GM12878 (cell line): ENCODE measurements around the gene MMP20. TPM values are rescaled to one million over a fixed set of nuclear protein-coding genes. Genes with fewer than 3 reads are reported as not detected.

ENCODE experiments used
- CBX5 ChIP-seq: sonication (generic); IDR thresholded peaks from 2 replicates; pipeline ENCODE4 v1.6.1; 2016; ENCODE audit warnings: low read depth, moderate library complexity, mild to moderate bottlenecking, inconsistent platforms
- CREM ChIP-seq: IDR thresholded peaks from 2 replicates; pipeline ENCODE4 v1.6.1; 2014; ENCODE audit warnings: antibody characterized with exemption, low read depth
- FOXM1 ChIP-seq: IDR thresholded peaks from 2 replicates; pipeline ENCODE4 v1.6.1; 2012; ENCODE audit warnings: low read depth, mild to moderate bottlenecking, inconsistent platforms, low read length, moderate library complexity
- IKZF2 ChIP-seq, 2 experiments: fragments of 450-650 bp; IDR thresholded peaks; 2 replicates each; pipeline ENCODE4 v1.6.1; 2017; ENCODE audit warnings: mild to moderate bottlenecking in 2 of 2, moderate library complexity in 2 of 2
- NFYB ChIP-seq: IDR thresholded peaks from 2 replicates; pipeline ENCODE4 v1.6.1; 2011; ENCODE audit warnings: low read depth, mild to moderate bottlenecking, low read length, improper control_type of control experiment, moderate library complexity; ENCODE audit not compliant: insufficient read depth
- NKRF ChIP-seq: fragments of 450-650 bp; conservative IDR thresholded peaks from 2 replicates; pipeline ENCODE4 v1.6.1; 2017; ENCODE audit warnings: mild to moderate bottlenecking, moderate library complexity
- RFX5 ChIP-seq: IDR thresholded peaks from 2 replicates; pipeline ENCODE4 v1.6.1; 2011; ENCODE audit warnings: low read depth, low read length, improper control_type of control experiment
- SKIL ChIP-seq: fragments of 450-650 bp; IDR thresholded peaks from 2 replicates; pipeline ENCODE4 v1.6.1; 2017; ENCODE audit warnings: mild to moderate bottlenecking, low read depth, inconsistent platforms; ENCODE audit not compliant: poor library complexity, severe bottlenecking
- SMAD1 ChIP-seq: fragments of 450-650 bp; IDR thresholded peaks from 2 replicates; pipeline ENCODE4 v1.6.1; 2018; ENCODE audit warnings: mild to moderate bottlenecking, low read depth; ENCODE audit not compliant: partially characterized antibody
- SP1 ChIP-seq: IDR thresholded peaks from one replicate; pipeline ENCODE4 v1.6.1; 2011; ENCODE audit warnings: low read depth, low read length
- STAT1 ChIP-seq: fragments of 450-650 bp; conservative IDR thresholded peaks from 2 replicates; pipeline ENCODE4 v1.6.1; 2014; ENCODE audit warnings: antibody characterized with exemption, mild to moderate bottlenecking
- SUZ12 ChIP-seq: fragments of 200-600 bp; sonication (generic); IDR thresholded peaks from one replicate; pipeline ENCODE4 v1.6.1; 2018; ENCODE audit warnings: antibody characterized with exemption, mild to moderate bottlenecking; ENCODE audit not compliant: unreplicated experiment
- TAF1 ChIP-seq: IDR thresholded peaks from 2 replicates; pipeline ENCODE4 v1.6.1; 2011; ENCODE audit warnings: mild to moderate bottlenecking, low read depth, low read length, borderline replicate concordance
- TARDBP ChIP-seq: IDR thresholded peaks from 2 replicates; pipeline ENCODE4 v1.6.1; 2016; ENCODE audit warnings: borderline replicate concordance
- TCF12 ChIP-seq: IDR thresholded peaks from 2 replicates; pipeline ENCODE4 v1.6.1; 2011; ENCODE audit warnings: low read depth, mild to moderate bottlenecking, low read length
- ZBTB11 ChIP-seq: fragments of 450-650 bp; formaldehyde crosslinking; IDR thresholded peaks from 2 replicates; pipeline ENCODE4 v1.5.0; 2022; ENCODE audit warnings: mild to moderate bottlenecking, missing genetic modification characterization
- ZNF217 ChIP-seq: fragments of 450-650 bp; IDR thresholded peaks from 2 replicates; pipeline ENCODE4 v1.6.1; 2017; ENCODE audit warnings: antibody characterized with exemption, mild to moderate bottlenecking
- polyA plus RNA-seq, 11 experiments: library from polyadenylated mRNA; depleted of rRNA in 4 of 11; unstranded in 6 of 11; stranded (reverse) in 5 of 11; fragments of >200 nt; fragmentation: Nextera tagmentation in 4 of 11; fragmentation: Illumina TruSeq in 1 of 11; extraction: Ambion mirVana in 4 of 11; extraction: Trizol in 1 of 11; gene quantifications; 1 replicate in 1 of 11; 2 replicates in 10 of 11; pipeline versions ENCODE4 v1.2.1 to v1.2.3, GENCODE V29; 2011 to 2016; ENCODE audit warnings: inconsistent platforms in 2 of 11, missing spikeins in 2 of 11, low read depth in 1 of 11
- total RNA-seq, 4 experiments: library from RNA; depleted of rRNA in 3 of 4; stranded (reverse); fragments of >200 nt in 3 of 4; fragmentation: Illumina TruSeq in 1 of 4; extraction: Trizol in 1 of 4; gene quantifications; 2 replicates each; pipeline versions ENCODE4 v1.2.1 to v1.2.3, GENCODE V29; 2013 to 2021
- TF ChIP-seq, protein P1 (sequence below): IDR thresholded peaks from 2 replicates; pipeline ENCODE4 v1.6.1; 2011; ENCODE audit warnings: borderline replicate concordance, low read depth, mild to moderate bottlenecking, moderate library complexity, low read length; ENCODE audit not compliant: insufficient read depth, poor library complexity, severe bottlenecking

MMP20 gene
- total and polyA plus RNA-seq, 10 of the 15 experiments (the other 5 are each of a cell fraction or from before 2014, with no cell fraction given), result 0.10 to 0.57 (median 0.19) TPM; not detected in 2

- TF ChIP-seq ZBTB11 (CRISPR knock-in tag), result no peak
- TF ChIP-seq NKRF, result no peak
- peak; percentile 71; the same call in 1 of the 2 replicates for TF ChIP-seq TARDBP
- TF ChIP-seq, protein P1, sequence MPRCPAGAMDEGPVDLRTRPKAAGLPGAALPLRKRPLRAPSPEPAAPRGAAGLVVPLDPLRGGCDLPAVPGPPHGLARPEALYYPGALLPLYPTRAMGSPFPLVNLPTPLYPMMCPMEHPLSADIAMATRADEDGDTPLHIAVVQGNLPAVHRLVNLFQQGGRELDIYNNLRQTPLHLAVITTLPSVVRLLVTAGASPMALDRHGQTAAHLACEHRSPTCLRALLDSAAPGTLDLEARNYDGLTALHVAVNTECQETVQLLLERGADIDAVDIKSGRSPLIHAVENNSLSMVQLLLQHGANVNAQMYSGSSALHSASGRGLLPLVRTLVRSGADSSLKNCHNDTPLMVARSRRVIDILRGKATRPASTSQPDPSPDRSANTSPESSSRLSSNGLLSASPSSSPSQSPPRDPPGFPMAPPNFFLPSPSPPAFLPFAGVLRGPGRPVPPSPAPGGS, result peak; percentile 81
- TF ChIP-seq FOXM1, result peak; percentile 99
- TF ChIP-seq TAF1, result peak; percentile 64; the same call in 1 of the 2 replicates
- peak; percentile 91 for TF ChIP-seq CBX5
- peak; percentile 18 for TF ChIP-seq SMAD1
- TF ChIP-seq NFYB, result no peak
- peak; percentile 64; the same call in 1 of the 2 replicates for TF ChIP-seq ZNF217
- TF ChIP-seq SP1, result peak; percentile 31
- no peak for TF ChIP-seq STAT1
- peak; percentile 94 to 96 for TF ChIP-seq IKZF2 (IDR thresholded peaks at IDR 0.05)
- TF ChIP-seq CREM, result peak; percentile 96
- 0 out of 2 replicates have a peak, but pooled peaks have one; percentile 35 for TF ChIP-seq TCF12
- peak; percentile 91 for TF ChIP-seq SKIL
- TF ChIP-seq SUZ12, result no peak
- no peak for TF ChIP-seq RFX5
Observed at GRCh38 chr11:102553835-102554282, 71.3 kb downstream of the MMP20 start (continued).
